HepG2 (cell line): ENCODE data around the gene TOB2. TPM values are rescaled to one million over a fixed set of nuclear protein-coding genes. Genes with fewer than 3 reads are reported as not detected.

Experiments used
- DMAP1 ChIP-seq: IDR thresholded peaks from 2 replicates; pipeline ENCODE4 v1.6.1; 2016
- ELF1 ChIP-seq: sonication (generic); formaldehyde crosslinking; IDR thresholded peaks from 2 replicates; pipeline ENCODE4 v1.4.0; 2020; ENCODE audit warnings: missing genetic modification reagents
- ESRRA ChIP-seq: sonication (generic); formaldehyde crosslinking; IDR thresholded peaks from 2 replicates; pipeline ENCODE4 v1.5.1; 2020; ENCODE audit warnings: mild to moderate bottlenecking, low read depth, missing genetic modification reagents
- KLF6 ChIP-seq: IDR thresholded peaks from 2 replicates; pipeline ENCODE4 v1.8.0; 2016; ENCODE audit warnings: missing biosample characterization, missing genetic modification reagents
- MAFK ChIP-seq, 2 experiments: IDR thresholded peaks in 1 of 2; conservative IDR thresholded peaks in 1 of 2; 2 replicates each; pipeline ENCODE4 v1.6.1; 2011; ENCODE audit warnings: improper control_type of control experiment in 2 of 2, low read length in 2 of 2
- NR2F2 ChIP-seq: IDR thresholded peaks from 2 replicates; pipeline ENCODE4 v1.6.1; 2012; ENCODE audit warnings: low read depth, inconsistent platforms, borderline replicate concordance
- PAX8 ChIP-seq: sonication (generic); formaldehyde crosslinking; IDR thresholded peaks from 2 replicates; pipeline ENCODE4 v1.8.0; 2022; ENCODE audit warnings: mild to moderate bottlenecking, missing genetic modification reagents, borderline replicate concordance
- U2AF2 ChIP-seq: fragments of 200-400 bp; formaldehyde crosslinking; IDR thresholded peaks from 2 replicates; pipeline ENCODE4 v1.6.1; 2017; ENCODE audit warnings: low read depth, mild to moderate bottlenecking, low read length
- ZBTB37 ChIP-seq: sonication (generic); formaldehyde crosslinking; IDR thresholded peaks from 2 replicates; pipeline ENCODE4 v1.4.0; 2020; ENCODE audit warnings: mild to moderate bottlenecking, missing genetic modification reagents
- ZNF232 ChIP-seq: sonication (generic); formaldehyde crosslinking; IDR thresholded peaks from 2 replicates; pipeline ENCODE4 v1.4.0; 2020; ENCODE audit warnings: missing genetic modification reagents, borderline replicate concordance
- ZNF44 ChIP-seq: sonication (generic); formaldehyde crosslinking; IDR thresholded peaks from 2 replicates; pipeline ENCODE4 v1.5.1; 2020; ENCODE audit warnings: mild to moderate bottlenecking, missing genetic modification reagents
- ZNF460 ChIP-seq: sonication (generic); formaldehyde crosslinking; IDR thresholded peaks from 2 replicates; pipeline ENCODE4 v1.5.1; 2020; ENCODE audit warnings: missing genetic modification reagents, mild to moderate bottlenecking, borderline replicate concordance
- ZNF512 ChIP-seq: sonication (generic); formaldehyde crosslinking; IDR thresholded peaks from 2 replicates; pipeline ENCODE4 v1.4.0; 2020; ENCODE audit warnings: mild to moderate bottlenecking, missing genetic modification reagents
- ZNF512B ChIP-seq: sonication (generic); formaldehyde crosslinking; IDR thresholded peaks from 2 replicates; pipeline ENCODE4 v1.5.1; 2020; ENCODE audit warnings: missing genetic modification reagents, mild to moderate bottlenecking, borderline replicate concordance
- ZNF556 ChIP-seq: sonication (generic); formaldehyde crosslinking; IDR thresholded peaks from 2 replicates; pipeline ENCODE4 v1.4.0; 2020; ENCODE audit warnings: mild to moderate bottlenecking, missing genetic modification reagents, borderline replicate concordance
- ZNF607 ChIP-seq: sonication (generic); formaldehyde crosslinking; IDR thresholded peaks from 2 replicates; pipeline ENCODE4 v1.5.1; 2020; ENCODE audit warnings: missing genetic modification reagents, mild to moderate bottlenecking, borderline replicate concordance
- ZNF614 ChIP-seq: IDR thresholded peaks from 2 replicates; pipeline ENCODE4 v1.6.1; 2018; ENCODE audit warnings: missing biosample characterization, missing genetic modification reagents, inconsistent platforms, borderline replicate concordance
- ZNF672 ChIP-seq: sonication (generic); formaldehyde crosslinking; IDR thresholded peaks from 2 replicates; pipeline ENCODE4 v1.8.1; 2022; ENCODE audit warnings: missing genetic modification reagents
- ZNF850 ChIP-seq: sonication (generic); formaldehyde crosslinking; conservative IDR thresholded peaks from 2 replicates; pipeline ENCODE4 v1.9.0; 2021; ENCODE audit warnings: mild to moderate bottlenecking, missing genetic modification reagents
- ZNF879 ChIP-seq: sonication (generic); formaldehyde crosslinking; IDR thresholded peaks from 2 replicates; pipeline ENCODE4 v1.8.1; 2023; ENCODE audit warnings: missing genetic modification reagents
- ZNF883 ChIP-seq: sonication (generic); formaldehyde crosslinking; IDR thresholded peaks from 2 replicates; pipeline ENCODE4 v1.5.1; 2020; ENCODE audit warnings: mild to moderate bottlenecking, missing genetic modification reagents; ENCODE audit errors: not compliant biosample characterization
- polyA plus RNA-seq, 8 experiments: library from polyadenylated mRNA; depleted of rRNA in 3 of 8; stranded (reverse) in 7 of 8; unstranded in 1 of 8; fragments of >200 nt; fragmentation: Illumina TruSeq in 4 of 8; extraction: Trizol in 4 of 8; gene quantifications; 2 replicates each; pipeline versions ENCODE4 v1.2.1 to v1.2.3, GENCODE V29; 2011 to 2016; ENCODE audit warnings: low read depth in 4 of 8, missing spikeins in 1 of 8, mixed read lengths in 1 of 8; ENCODE audit not compliant: insufficient read depth in 1 of 8
- total RNA-seq, 5 experiments: library from RNA; depleted of rRNA; stranded (reverse); fragments of >200 nt; fragmentation: Illumina TruSeq; extraction: Trizol; gene quantifications; 2 replicates each; pipeline ENCODE4 v1.2.3, GENCODE V29; 2016; ENCODE audit warnings: low read depth in 1 of 5

Gene TOB2
- total and polyA plus RNA-seq, 2 of the 13 experiments (the other 11 are each of a cell fraction or from before 2014, with no cell fraction given), result 12.2 to 13.7 TPM

- TF ChIP-seq ZNF512B (CRISPR knock-in tag) (no peak), ZNF607 (CRISPR knock-in tag) (peak; percentile 97), MAFK (conservative IDR thresholded peaks at IDR 0.05 in 1 of 2, IDR thresholded peaks at IDR 0.05 in 1 of 2; ENCODE audit: low read length in 2 of 2) (no peak), PAX8 (peak; percentile 94), ZNF556 (CRISPR knock-in tag) (peak; percentile 97), ZNF232 (CRISPR knock-in tag) (peak; percentile 55), NR2F2 (peak; percentile 83; the same call in 1 of the 2 replicates), ESRRA (CRISPR knock-in tag) (peak; percentile 88), ZNF460 (CRISPR knock-in tag) (no peak; the same call in 1 of the 2 replicates), ZNF879 (CRISPR knock-in tag) (peak; percentile 43; the same call in 1 of the 2 replicates), ZBTB37 (CRISPR knock-in tag) (peak; percentile 25; the same call in 1 of the 2 replicates), ELF1 (CRISPR knock-in tag) (peak; percentile 70), ZNF614 (CRISPR knock-in tag) (peak; percentile 96; the same call in 1 of the 2 replicates), U2AF2 (0 out of 2 replicates have a peak, but pooled peaks have one; percentile 89), KLF6 (CRISPR knock-in tag) (peak; percentile 99), DMAP1 (CRISPR knock-in tag) (peak; percentile 87), ZNF512 (CRISPR knock-in tag) (no peak), ZNF850 (CRISPR knock-in tag) (peak; percentile 11; the same call in 1 of the 2 replicates), ZNF44 (no peak), ZNF883 (CRISPR knock-in tag) (peak; percentile 87), ZNF672 (CRISPR knock-in tag) (peak; percentile 95)
These were observed at the start of gene TOB2 (continued) for GRCh38 chr22:41446639-41447434.
